SW 1271 (cell line): Measurements from ENCODE around the gene LRBA.
"Not testable (repeated sequence)": the region's sequence is repeated elsewhere in the genome, so short reads cannot be mapped to it uniquely, and the experiment has no call there.

Experiments used
- DNase-seq, 2 experiments: peaks; one replicate each; lab custom pipeline; 2025; lab: John Stamatoyannopoulos, UW

The LRBA gene

DNA sequence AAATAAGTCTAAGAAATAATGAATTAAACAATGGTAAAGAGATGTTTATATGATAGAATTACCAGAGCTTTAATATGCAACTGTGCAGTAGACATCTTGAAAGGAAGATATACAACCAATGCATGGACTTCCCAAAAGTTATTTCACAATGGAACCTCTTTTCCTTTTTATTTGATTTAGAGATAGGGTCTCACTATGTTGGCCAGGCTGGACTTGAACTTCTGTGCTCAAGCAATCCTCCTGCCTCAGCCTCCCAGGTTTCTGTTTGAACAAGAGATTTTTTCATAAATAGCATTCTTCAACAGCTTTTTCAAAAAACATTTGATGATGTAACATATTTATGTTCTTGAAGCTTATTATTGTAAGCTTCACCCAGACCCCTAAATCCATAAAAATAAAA lies 72.0 kb downstream of the LRBA start:
- no peak for DNase-seq

DNA sequence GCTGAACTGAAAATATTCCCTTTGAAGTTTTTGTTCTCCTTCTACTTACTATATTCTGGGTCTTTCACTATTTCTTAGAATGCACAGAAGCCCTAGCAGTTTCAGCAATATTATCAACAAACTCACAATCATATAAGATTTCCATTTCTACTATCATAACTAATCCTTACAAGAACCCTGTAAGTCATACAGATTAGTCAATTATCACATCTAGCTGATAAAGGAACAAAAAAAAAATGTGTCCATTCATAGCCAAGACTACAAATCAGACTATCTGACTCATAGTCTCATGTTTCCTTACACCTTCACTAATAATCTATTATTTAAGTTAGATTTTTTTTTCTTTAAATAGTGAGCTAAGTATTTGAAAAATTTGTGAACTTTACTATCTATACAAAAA lies 72.5 kb downstream of the LRBA start:
- no peak for DNase-seq

DNA sequence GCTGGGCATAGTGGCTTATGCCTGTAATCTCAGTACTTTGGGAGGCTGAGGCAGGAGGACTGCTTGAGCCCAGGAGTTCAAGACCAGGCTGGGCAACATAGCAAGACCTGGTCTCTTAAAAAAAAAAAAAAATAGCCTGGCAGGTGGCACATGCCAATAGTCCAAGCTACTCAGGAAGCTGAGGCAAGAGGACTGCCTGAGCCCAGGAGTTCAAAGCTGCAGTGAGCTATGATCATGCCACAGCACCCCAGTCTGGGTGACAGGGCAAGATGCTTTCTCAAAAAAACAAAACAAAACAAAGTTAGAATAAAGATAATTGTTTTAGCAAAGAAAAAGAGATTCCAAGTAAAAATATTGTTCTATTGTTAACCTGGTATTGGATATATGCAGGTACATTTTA lies 75.0 kb downstream of the LRBA start:
- DNase-seq: no peak

GRCh38 chr4:150939530-150939929 lies 75.6 kb downstream of the LRBA start:
- no peak for DNase-seq

DNA sequence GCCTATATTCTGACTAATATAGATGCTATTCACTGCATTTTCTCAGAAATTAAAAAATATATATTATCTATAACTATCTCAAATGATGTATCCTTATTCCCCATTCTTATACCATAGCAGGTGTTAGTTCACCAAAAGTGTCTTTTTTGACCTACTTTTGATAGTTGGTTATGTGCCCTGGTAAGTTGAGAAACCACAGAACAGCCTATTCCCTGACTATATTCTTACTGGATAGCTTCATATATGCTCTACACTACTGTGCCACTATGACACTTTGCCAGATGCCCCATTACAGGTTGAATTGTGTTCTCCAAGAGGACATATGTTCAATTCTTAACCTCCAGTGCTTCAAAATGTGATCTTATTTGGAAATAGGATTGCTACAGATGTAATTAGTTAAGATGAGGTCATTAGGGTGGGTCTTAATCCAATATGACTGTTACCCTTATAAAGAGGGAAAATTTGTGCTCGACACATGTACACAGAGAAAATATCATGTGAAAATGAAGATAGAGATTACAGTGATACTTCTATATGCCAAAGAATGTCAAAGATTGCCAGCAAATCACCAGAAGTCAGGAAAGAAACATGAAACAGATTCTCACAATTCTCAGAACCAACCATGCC lies 76.1 kb downstream of the LRBA start:
- DNase-seq: no peak

DNA sequence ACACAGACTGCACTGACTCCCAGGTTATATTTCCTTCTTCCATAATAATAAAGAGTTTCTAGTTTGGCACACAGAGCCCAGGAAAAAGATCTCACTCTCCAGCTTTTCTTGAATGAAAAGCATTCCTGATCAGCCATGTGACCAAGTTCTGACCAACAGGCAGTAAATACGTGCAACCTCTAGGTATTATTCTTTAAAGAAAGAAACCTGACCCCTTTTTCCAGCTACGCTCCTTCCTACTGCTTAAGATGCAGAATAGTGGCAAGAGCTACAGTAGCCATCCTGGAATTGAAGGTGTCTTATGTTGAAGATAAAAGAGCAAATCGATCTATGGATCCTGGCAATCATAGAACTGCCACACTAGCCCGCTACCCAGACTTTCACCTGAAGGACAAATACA lies 76.7 kb downstream of the LRBA start:
- DNase-seq: no peak

- no peak for DNase-seq
These were observed 81.1 kb downstream of the LRBA start for GRCh38 chr4:150934022-150934421.

DNA sequence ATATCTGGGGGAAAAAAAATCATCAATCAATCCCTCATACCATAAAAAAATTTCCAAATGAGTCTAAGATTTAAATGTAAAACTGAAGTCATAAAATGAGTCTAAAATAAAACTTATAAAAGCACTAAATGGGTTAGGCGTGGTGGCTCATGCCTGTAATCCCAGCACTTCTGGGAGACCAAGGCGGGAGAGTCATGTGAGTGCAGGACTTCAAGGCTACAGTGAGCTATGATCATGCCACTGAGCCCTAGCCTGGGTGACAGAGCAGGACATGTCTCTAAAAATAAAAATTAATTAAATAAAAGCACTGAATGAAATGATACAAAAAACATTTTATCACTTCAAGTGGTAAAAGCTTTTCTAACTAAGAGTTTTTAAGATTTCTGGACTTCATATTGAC lies 83.3 kb downstream of the LRBA start:
- no peak for DNase-seq

DNA sequence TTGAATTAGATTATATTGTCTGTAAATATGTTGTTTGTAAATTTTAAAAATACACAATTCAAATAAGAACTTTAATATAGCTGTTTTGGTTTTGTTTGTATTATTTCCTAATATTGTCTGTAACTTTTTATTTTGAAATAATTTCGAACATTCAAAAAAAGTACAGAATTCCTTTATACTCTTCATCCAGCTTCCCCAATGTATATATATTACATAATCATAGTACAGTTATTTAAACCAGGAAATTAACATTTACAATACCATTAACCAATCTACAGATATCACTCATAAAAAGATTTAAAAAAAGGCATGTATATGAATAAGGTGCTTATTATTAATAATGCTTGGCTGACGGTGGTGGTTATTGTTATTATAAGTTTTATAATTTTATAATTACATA lies 84.1 kb downstream of the LRBA start:
- DNase-seq: no peak

GRCh38 chr4:150923945-150924344 lies 91.1 kb downstream of the LRBA start:
- DNase-seq: no peak

GRCh38 chr4:150921486-150921885 lies 93.6 kb downstream of the LRBA start:
- not testable (repeated sequence) for DNase-seq

DNA sequence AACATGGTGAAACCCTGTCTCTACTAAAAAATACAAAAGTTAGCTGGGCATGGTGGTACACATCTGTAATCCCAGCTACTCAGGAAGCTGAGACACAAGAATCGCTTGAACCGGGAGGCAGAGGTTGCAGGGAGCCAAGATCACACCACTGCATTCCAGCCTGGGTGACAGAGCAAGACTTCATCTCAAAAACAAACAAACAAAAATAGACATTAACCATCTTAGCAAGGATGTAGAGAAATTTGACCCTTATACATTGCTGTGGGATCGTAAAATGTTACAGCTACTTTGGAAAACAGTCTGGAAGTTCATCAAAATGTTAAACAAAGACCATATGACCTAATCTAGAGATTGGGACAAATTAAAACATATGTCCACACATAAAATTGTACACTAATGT lies 96.5 kb downstream of the LRBA start:
- DNase-seq: not testable (repeated sequence)

- no peak for DNase-seq
These were observed 103.8 kb downstream of the LRBA start for GRCh38 chr4:150911326-150911725.

- no peak for DNase-seq
These were observed 106.0 kb downstream of the LRBA start for GRCh38 chr4:150909116-150909515.

DNA sequence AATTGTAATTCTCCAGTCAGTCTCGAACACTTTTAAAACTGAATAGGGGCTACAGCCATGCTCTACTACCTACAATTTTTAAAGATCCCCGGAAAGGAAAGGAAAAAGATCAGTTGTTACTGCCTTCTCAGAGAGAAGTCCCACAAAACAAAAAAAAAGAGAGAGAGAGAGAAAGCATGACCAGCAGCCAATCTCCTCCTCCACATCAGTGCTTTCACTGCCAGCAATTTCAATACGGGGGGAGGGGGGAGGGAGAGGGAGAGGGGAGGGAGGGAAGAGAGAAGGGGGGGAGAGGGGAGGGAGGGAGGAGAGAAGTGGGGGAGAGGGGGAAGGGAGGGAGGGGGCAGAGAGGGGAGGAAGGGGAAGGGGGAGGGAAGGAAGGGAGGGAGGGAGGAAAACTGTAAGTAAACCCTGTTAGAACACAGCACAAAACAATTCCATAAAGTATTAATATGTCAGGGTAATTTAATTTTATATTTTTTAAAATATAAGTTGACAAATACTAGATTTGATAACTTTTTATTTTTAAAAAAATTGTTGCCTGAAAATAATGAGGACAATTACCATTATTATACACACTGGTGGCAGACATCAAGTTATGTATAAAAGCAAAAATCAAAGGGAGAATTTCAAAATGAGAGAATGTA lies 108.0 kb downstream of the LRBA start:
- DNase-seq: no peak

- no peak for DNase-seq
These were observed 110.4 kb downstream of the LRBA start for GRCh38 chr4:150904671-150905070.

- DNase-seq: no peak
These were observed 111.5 kb downstream of the LRBA start for GRCh38 chr4:150903603-150904002.

DNA sequence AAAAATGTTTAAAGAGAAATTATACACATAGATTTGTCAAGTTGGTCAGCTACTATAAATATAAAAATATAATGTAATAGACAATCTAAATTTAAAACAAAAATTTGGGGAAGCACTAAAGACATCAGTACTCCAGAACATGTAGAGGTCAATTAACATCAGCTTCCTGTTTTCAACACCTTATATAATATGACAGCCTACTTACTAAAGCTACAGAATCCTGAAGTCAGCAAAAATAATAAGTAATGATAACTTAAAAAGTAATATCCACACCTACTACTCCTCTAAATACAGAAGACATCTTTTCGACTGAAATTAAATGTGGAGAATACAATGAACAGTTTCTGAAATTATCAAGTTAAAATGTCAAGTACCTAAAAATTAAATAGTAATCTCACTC lies 118.6 kb downstream of the LRBA start:
- no peak for DNase-seq

DNA sequence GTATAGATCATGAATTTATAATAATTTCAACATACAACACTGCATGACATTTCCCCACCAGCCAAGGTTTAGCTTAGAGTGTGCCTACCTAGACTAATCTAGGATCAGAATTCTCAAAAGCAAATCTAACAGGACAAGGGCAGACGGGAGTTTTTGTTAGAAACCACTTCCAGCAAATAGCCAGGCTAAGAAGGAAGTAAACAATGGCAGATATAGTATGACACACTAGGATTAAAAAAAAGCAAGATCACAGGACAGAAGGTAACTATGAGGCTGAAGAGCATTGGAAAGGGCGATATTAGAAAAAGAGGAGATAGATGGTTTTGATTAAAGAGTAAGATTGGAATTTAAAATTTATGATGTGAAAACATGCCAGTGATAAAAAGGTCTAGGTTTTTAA lies 124.8 kb downstream of the LRBA start:
- DNase-seq: no peak

DNA sequence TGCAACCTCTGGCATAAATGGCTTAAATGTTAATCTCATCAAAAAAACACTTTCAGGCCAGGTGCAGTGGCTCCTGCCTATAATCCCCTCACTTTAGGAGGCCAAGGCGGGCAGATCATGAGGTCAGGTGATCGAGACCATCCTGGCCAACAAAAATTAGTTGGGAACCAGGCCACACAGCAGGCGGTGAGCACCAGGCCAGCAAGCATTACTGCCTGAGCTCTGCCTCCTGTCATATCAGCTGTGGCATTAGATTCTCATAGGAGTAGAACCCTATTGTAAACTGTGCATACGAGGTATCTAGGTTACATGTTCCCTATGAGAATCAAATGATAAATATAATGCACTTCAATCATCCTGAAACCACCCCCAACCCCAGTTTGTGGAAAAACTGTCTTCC lies 125.8 kb downstream of the LRBA start:
- DNase-seq: no peak

DNA sequence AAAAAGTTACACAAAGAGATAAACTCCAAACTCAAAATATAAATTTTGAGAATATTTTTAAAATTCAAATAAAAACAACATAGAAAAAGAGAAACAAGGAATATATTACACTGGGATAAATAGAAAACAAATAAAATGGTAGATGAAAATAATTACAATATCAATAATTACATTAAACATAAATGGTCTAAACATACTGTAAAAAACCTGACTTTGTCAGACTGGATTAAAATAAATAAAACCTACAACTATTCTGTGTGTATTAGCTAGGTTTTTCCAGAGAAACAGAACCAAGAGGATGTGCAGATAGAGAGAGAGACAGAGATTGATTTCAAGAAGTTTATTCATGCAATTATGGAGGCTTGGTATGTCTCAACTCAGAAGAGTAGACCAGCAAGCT lies 126.5 kb downstream of the LRBA start:
- no peak for DNase-seq

DNA sequence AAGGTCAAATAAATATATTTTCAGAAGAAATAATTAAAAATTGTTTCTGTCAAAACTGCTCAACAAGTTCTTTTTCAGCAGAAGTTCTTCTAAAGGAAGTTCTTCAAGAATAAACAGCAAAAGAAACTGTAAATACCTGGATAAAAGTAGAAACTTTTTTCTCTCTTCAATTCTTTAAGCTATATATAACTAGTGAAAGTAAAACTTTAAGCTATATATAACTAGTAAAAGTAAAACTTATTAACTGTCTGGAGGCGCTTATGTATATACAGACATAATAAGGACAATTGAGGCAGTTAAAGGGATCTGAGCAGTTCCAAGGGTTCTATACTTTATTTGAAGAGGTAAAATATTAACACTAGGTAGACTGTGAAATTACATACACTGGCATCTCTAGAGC lies 126.9 kb downstream of the LRBA start:
- no peak for DNase-seq

DNA sequence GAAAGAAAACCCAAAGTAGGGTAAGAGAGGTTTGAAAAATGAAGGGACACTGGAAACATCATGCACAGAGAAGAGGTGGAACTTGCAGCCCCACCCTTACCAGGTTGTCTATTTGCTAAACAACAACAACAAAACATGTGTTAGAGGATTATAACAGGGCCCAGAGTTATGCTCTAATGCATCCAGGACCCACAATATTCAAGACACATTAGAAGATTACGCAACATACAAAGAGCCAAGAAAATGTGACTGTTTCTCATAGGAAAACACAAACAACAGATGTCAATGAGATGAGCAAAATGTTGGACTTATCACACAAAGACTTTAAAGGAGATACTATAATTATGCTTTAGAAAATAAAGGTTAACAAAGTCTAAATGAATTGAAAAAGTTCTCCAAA lies 128.5 kb downstream of the LRBA start:
- DNase-seq: no peak

DNA sequence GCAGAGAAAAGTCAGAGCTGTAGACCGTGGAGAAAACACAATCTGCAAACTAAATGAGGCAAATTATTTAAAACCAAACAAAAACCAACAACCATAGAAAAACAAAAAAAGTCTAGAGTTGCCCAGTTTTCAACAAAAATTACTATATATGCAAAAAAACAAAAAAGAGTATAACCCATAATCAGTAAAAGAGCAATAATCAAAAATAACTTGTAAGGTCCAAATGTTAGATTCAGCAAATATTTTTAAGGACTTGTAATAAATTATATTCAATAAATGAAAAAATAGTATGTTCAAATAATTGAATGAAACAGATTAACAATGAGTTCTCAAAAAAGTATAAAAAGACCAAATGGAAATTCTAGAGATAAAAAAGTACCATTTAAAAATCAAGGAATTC lies 130.5 kb downstream of the LRBA start:
- DNase-seq: no peak
